Neural cell (in vitro differentiated cells): ENCODE results near the gene THRB. TPM values are rescaled to one million over a fixed set of nuclear protein-coding genes. Genes with fewer than 3 reads are reported as not detected.

ENCODE experiments used
- H2AFZ ChIP-seq: fragments of 200-600, 300-800 bp; sonication (generic), shearing (Covaris generic); 2 replicates; pipeline ENCODE4 v1.6.0; 2014; ENCODE audit warnings: low read depth, mild to moderate bottlenecking, antibody characterized with exemption, low read length, moderate library complexity
- H3F3A ChIP-seq: fragments of 200-600 bp; shearing (Covaris generic); 2 replicates; pipeline ENCODE4 v1.6.1; 2016; ENCODE audit warnings: mild to moderate bottlenecking, moderate library complexity, mixed read lengths, antibody characterized with exemption, low read length; ENCODE audit not compliant: insufficient read depth, poor library complexity, severe bottlenecking
- H3K27ac ChIP-seq: fragments of 200-600, 300-800 bp; sonication (generic), shearing (Covaris generic); 2 replicates; pipeline ENCODE4 v1.5.1; 2014; ENCODE audit warnings: mild to moderate bottlenecking, low read length, moderate library complexity
- H3K27me3 ChIP-seq: fragments of 300-800, 200-600 bp; sonication (generic), shearing (Covaris generic); 2 replicates; pipeline ENCODE4 v1.6.0; 2014; ENCODE audit warnings: mild to moderate bottlenecking, low read depth, low read length, moderate library complexity; ENCODE audit not compliant: insufficient read depth
- H3K36me3 ChIP-seq: fragments of 300-800, 200-600 bp; sonication (generic), shearing (Covaris generic); 2 replicates; pipeline ENCODE4 v1.5.1; 2014; ENCODE audit warnings: mild to moderate bottlenecking, antibody characterized with exemption, low read length, moderate library complexity; ENCODE audit not compliant: insufficient read depth
- H3K4me2 ChIP-seq: fragments of 300-800, 200-600 bp; sonication (generic), shearing (Covaris generic); 2 replicates; pipeline ENCODE4 v1.6.0; 2014; ENCODE audit warnings: mild to moderate bottlenecking, low read length
- H3K4me3 ChIP-seq: fragments of 300-800, 200-600 bp; sonication (generic), shearing (Covaris generic); 2 replicates; pipeline ENCODE4 v1.5.1; 2014; ENCODE audit warnings: mild to moderate bottlenecking, low read length, moderate library complexity
- H3K79me2 ChIP-seq: fragments of 200-600 bp; shearing (Covaris generic); replicated peaks from 2 replicates; pipeline ENCODE4 v1.6.0; 2014; ENCODE audit warnings: mild to moderate bottlenecking, low read length, moderate library complexity; ENCODE audit not compliant: insufficient read depth
- H3K9ac ChIP-seq: fragments of 300-800, 200-600 bp; sonication (generic), shearing (Covaris generic); 2 replicates; pipeline ENCODE4 v1.6.1; 2016; ENCODE audit warnings: mild to moderate bottlenecking, low read length, mixed read lengths
- H3K9me2 ChIP-seq: fragments of 200-600 bp; shearing (Covaris generic); 2 replicates; pipeline ENCODE4 v1.6.1; 2016; ENCODE audit warnings: mild to moderate bottlenecking, low read length, mixed read lengths; ENCODE audit not compliant: insufficient read depth
- H3K9me3 ChIP-seq: fragments of 200-600, 300-800 bp; sonication (generic), shearing (Covaris generic); 2 replicates; pipeline ENCODE4 v1.6.1; 2016; ENCODE audit warnings: mild to moderate bottlenecking, mixed run types, low read length, moderate library complexity, mixed read lengths
- H4K20me1 ChIP-seq: fragments of 200-600 bp; shearing (Covaris generic); 2 replicates; pipeline ENCODE4 v1.6.1; 2016; ENCODE audit warnings: mild to moderate bottlenecking, mixed run types; ENCODE audit not compliant: insufficient read depth
- CTCF ChIP-seq: fragments of 450-650 bp; IDR thresholded peaks from 2 replicates; pipeline ENCODE4 v1.5.1; 2014; ENCODE audit warnings: antibody characterized with exemption, mild to moderate bottlenecking, moderate library complexity; ENCODE audit not compliant: poor library complexity, severe bottlenecking
- EP300 ChIP-seq: fragments of 450-650 bp; conservative IDR thresholded peaks from 2 replicates; pipeline ENCODE4 v1.6.1; 2014; ENCODE audit warnings: antibody characterized with exemption, mild to moderate bottlenecking, moderate library complexity; ENCODE audit not compliant: poor library complexity, severe bottlenecking
- EZH2 ChIP-seq: fragments of 200-600, 300-800 bp; shearing (Covaris generic), sonication (generic); IDR thresholded peaks from 2 replicates; pipeline ENCODE4 v1.6.1; 2014; ENCODE audit warnings: antibody characterized with exemption, low read length, borderline replicate concordance, mild to moderate bottlenecking; ENCODE audit not compliant: insufficient read depth, poor library complexity, severe bottlenecking
- MXI1 ChIP-seq: fragments of 450-650 bp; conservative IDR thresholded peaks from 2 replicates; pipeline ENCODE4 v1.6.1; 2014; ENCODE audit warnings: antibody characterized with exemption, mild to moderate bottlenecking; ENCODE audit not compliant: poor library complexity, severe bottlenecking
- POLR2AphosphoS5 ChIP-seq: IDR thresholded peaks from 2 replicates; pipeline ENCODE4 v1.6.1; 2012
- RAD21 ChIP-seq: fragments of 450-650 bp; conservative IDR thresholded peaks from 2 replicates; pipeline ENCODE4 v1.6.1; 2014; ENCODE audit warnings: antibody characterized with exemption, mild to moderate bottlenecking, moderate library complexity
- SMC3 ChIP-seq: fragments of 450-650 bp; conservative IDR thresholded peaks from 2 replicates; pipeline ENCODE4 v1.6.1; 2014; ENCODE audit warnings: antibody characterized with exemption, mild to moderate bottlenecking, moderate library complexity; ENCODE audit not compliant: poor library complexity
- TAF1 ChIP-seq: IDR thresholded peaks from 2 replicates; pipeline ENCODE4 v1.6.1; 2012; ENCODE audit warnings: low read depth
- polyA plus RNA-seq: library from polyadenylated mRNA; depleted of rRNA; stranded (reverse); fragments of >200 nt; gene quantifications from 2 replicates; pipeline ENCODE4 v1.2.3, GENCODE V29; 2014
- TF ChIP-seq, protein P1 (sequence below): IDR thresholded peaks from 2 replicates; pipeline ENCODE4 v1.6.1; 2012; ENCODE audit warnings: borderline replicate concordance

Gene THRB
- polyA plus RNA-seq, 1 donor from 2014 or later = 1.7 TPM

DNA sequence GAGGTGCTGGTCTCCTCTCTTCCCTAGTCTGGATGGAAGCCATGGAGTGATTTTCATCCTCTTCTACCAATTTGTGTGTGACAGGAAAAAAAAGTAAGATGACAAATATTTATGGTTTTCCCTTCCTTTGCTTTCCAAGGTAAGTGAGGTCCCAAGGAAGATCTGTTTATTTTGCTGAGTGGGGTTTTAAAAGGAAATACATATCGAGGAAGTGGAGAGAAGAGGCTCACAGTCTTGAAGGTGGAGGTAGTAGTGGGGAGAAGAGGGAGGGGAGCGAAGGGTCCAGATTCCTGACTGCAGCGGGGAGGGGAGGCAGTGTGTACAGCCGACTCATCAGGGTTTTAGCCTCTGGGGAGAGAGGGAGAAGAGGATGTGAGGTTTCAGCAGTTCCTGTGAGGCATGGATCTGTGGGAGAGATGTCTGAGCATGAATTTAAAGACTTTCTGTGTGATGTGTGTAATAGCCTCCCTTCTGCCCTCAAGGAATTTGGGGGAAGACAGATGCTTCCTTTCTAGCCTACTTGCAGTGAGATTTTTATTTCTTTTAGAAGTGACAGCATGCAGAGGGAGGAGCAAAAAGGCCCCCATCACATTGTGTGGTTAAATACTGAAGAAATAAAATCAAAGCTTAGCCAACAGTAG, 272.4 kb downstream of the THRB start:
- no peaks in the 10 kb centered on the region for H3K79me2 ChIP-seq
- H2AFZ ChIP-seq = no peak overlapping the region
- no peak overlapping the region for H3K4me2 ChIP-seq
- H4K20me1 ChIP-seq = no peaks in the 10 kb centered on the region
- no peaks in the 10 kb centered on the region for H3K27me3 ChIP-seq
- H3K9me2 ChIP-seq = no peaks in the 10 kb centered on the region
- H3F3A ChIP-seq = no peaks in the 10 kb centered on the region
- H3K27ac ChIP-seq = no peak overlapping the region
- TF ChIP-seq SMC3 (no peak), EZH2 (no peak), RAD21 (no peak), EP300 (no peak), POLR2AphosphoS5 (no peak), CTCF (no peak), MXI1 (no peak), TAF1 (no peak)
- TF ChIP-seq, protein P1, sequence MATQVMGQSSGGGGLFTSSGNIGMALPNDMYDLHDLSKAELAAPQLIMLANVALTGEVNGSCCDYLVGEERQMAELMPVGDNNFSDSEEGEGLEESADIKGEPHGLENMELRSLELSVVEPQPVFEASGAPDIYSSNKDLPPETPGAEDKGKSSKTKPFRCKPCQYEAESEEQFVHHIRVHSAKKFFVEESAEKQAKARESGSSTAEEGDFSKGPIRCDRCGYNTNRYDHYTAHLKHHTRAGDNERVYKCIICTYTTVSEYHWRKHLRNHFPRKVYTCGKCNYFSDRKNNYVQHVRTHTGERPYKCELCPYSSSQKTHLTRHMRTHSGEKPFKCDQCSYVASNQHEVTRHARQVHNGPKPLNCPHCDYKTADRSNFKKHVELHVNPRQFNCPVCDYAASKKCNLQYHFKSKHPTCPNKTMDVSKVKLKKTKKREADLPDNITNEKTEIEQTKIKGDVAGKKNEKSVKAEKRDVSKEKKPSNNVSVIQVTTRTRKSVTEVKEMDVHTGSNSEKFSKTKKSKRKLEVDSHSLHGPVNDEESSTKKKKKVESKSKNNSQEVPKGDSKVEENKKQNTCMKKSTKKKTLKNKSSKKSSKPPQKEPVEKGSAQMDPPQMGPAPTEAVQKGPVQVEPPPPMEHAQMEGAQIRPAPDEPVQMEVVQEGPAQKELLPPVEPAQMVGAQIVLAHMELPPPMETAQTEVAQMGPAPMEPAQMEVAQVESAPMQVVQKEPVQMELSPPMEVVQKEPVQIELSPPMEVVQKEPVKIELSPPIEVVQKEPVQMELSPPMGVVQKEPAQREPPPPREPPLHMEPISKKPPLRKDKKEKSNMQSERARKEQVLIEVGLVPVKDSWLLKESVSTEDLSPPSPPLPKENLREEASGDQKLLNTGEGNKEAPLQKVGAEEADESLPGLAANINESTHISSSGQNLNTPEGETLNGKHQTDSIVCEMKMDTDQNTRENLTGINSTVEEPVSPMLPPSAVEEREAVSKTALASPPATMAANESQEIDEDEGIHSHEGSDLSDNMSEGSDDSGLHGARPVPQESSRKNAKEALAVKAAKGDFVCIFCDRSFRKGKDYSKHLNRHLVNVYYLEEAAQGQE = no peak
- H3K36me3 ChIP-seq = no peaks in the 10 kb centered on the region
- H3K9ac ChIP-seq = no peak overlapping the region
- H3K4me3 ChIP-seq = no peak overlapping the region
- H3K9me3 ChIP-seq = no peaks in the 10 kb centered on the region

DNA sequence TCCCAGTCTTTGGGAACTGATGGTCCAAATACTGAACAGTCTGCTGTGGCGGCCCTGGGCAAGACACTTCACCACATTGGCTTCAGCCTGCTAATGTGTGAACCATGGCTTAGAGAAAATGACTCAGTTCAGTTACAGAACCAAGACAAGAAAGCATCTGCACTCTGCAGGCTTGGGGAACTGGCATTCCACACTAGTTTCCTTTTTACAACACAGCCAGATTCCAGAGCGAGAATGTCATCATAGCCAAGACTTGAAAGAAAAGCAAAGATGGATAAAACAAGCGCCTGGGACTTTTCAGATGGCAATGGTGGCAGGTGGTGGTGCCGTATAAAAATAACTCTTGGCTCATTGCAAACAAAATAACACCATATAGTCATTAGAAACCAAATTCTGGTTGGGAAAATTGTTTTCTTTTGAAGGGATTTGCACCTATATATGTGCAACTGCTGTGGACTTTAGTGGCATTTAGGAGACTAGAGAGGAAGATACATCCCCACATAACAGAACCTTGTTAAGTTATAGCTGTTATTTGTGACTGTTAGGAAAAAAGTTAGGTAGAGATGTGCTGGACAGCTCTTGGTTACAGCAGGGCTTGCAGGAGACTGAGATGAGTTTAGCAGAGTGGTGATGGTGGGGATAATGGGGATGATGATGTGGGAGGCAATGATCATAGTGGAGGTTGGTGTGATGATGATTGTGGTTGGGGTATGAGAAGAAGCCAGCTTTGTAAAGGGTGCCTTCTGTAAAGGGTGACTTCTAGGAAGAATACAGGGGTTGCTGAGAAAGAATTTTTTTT, 273.6 kb downstream of the THRB start:
- H3K79me2 ChIP-seq = no peaks in the 10 kb centered on the region
- H3K9ac ChIP-seq = no peak overlapping the region
- H3K27ac ChIP-seq = no peak overlapping the region
- H3K4me2 ChIP-seq = no peak overlapping the region
- H3K4me3 ChIP-seq = no peak overlapping the region
- no peaks in the 10 kb centered on the region for H3F3A ChIP-seq
- H3K27me3 ChIP-seq = no peaks in the 10 kb centered on the region
- no peaks in the 10 kb centered on the region for H3K9me3 ChIP-seq
- no peaks in the 10 kb centered on the region for H4K20me1 ChIP-seq
- H3K9me2 ChIP-seq = no peaks in the 10 kb centered on the region
- H3K36me3 ChIP-seq = no peaks in the 10 kb centered on the region
- H2AFZ ChIP-seq = no peak overlapping the region
- TF ChIP-seq SMC3 (no peak), CTCF (no peak), MXI1 (no peak), EP300 (no peak), POLR2AphosphoS5 (no peak), RAD21 (no peak), TAF1 (no peak), EZH2 (no peak)
- TF ChIP-seq, protein P1 = no peak
